Heart right ventricle (tissue), 16 donors: ENCODE results near the gene CEP72. TPM values are rescaled to one million over a fixed set of nuclear protein-coding genes. Genes with fewer than 3 reads are reported as not detected.

Source experiments
- ATAC-seq, 8 donors: fragments of 200-7000 bp; cut with Tn5 transposase; one replicate each; pipeline ENCODE4 v1.9.1; 2020; ENCODE audit warnings: mild to moderate bottlenecking in 8 of 8, moderate library complexity in 8 of 8, moderate number of reproducible peaks in 1 of 8
- DNase-seq, 2 donors: peaks; one replicate each; pipeline ENCODE4 v3.0.0-alpha.2; 2020
- H3K27ac ChIP-seq, 10 donors: fragments of 200-600 bp; sonication (generic) in 2 of 10; one replicate each; pipeline versions ENCODE4 v1.5.0 to v1.8.0; 2020 to 2022; ENCODE audit warnings: mild to moderate bottlenecking in 3 of 10
- H3K27me3 ChIP-seq, 7 donors: fragments of 200-600 bp; one replicate each; pipeline ENCODE4 v1.8.0; 2021 to 2022; ENCODE audit warnings: mild to moderate bottlenecking in 2 of 7
- H3K36me3 ChIP-seq, 9 donors: fragments of 200-600 bp; sonication (generic) in 1 of 9; one replicate each; pipeline versions ENCODE4 v1.5.0 to v1.8.0; 2020 to 2022; ENCODE audit warnings: mild to moderate bottlenecking in 2 of 9
- H3K4me1 ChIP-seq, 9 donors: fragments of 200-600 bp; sonication (generic) in 1 of 9; one replicate each; pipeline versions ENCODE4 v1.5.0 to v1.8.0; 2020 to 2022; ENCODE audit warnings: mild to moderate bottlenecking in 4 of 9
- H3K4me3 ChIP-seq, 10 donors: fragments of 200-600 bp; sonication (generic) in 2 of 10; one replicate each; pipeline versions ENCODE4 v1.5.0 to v1.8.0; 2020 to 2022; ENCODE audit warnings: mild to moderate bottlenecking in 7 of 10, moderate library complexity in 2 of 10
- H3K9me3 ChIP-seq, 11 donors: fragments of 200-600 bp in 10 of 11; sonication (generic) in 2 of 11; one replicate each; pipeline versions ENCODE4 v1.5.0 to v1.8.0; 2013 to 2022; ENCODE audit warnings: mild to moderate bottlenecking in 2 of 11, control low read depth in 1 of 11, moderate library complexity in 1 of 11
- WGBS, 2 donors: extraction: QIAGEN DNeasy Blood & Tissue Kit; methylation state at CpG; one replicate each; pipeline ENCODE4 v1.1.7; 2013; ENCODE audit warnings: inconsistent platforms in 1 of 2; 5-methylcytosine and 5-hydroxymethylcytosine counted together
- intact Hi-C, 10 donors: fragments of 100-400 bp; cut with DNase I; formaldehyde crosslinking; loops; one replicate each; pipeline versions ENCODE4 v1.11.1 to v1.14.2; 2022
- polyA plus RNA-seq, 2 donors: library from polyadenylated mRNA; stranded (reverse); fragments of 200-250 nt; gene quantifications; one replicate each; pipeline ENCODE4 v1.2.3, GENCODE V29; 2013
- total RNA-seq, 10 donors: library from RNA; stranded (reverse); fragmentation: NEBNext Ultra II Directional in 3 of 10; extraction: Animal tissue kit (Norgen Biotek cat#: 25700) in 3 of 10; gene quantifications; one replicate each; pipeline versions ENCODE4 v1.2.1 to v1.2.4, GENCODE V29; 2021 to 2023
- TF ChIP-seq, protein P1 (sequence below), 9 donors: fragments of 200-600 bp; sonication (generic) in 2 of 9; IDR thresholded peaks; one replicate each; pipeline versions ENCODE4 v1.5.0 to v1.8.0; 2021 to 2022; ENCODE audit warnings: antibody characterized with exemption in 9 of 9, mild to moderate bottlenecking in 5 of 9, moderate library complexity in 1 of 9
- donor health status: Arrhythmogenic right ventricular cardiomyopathy.
- donor health status: ischemic (EF 13 %, LVEDD 7.1; RV severe dilation, severe dysfunction).
- donor health status: healthy with polysubstance abuse.
- donor health status: DM: no; HTN: yes; CAD: no.
- donor health status: DM: no; HTN: no; CAD: no.
- donor health status: ischemic (EF 25% LVEDD 6.9; RV normal size, moderate dysfunction).
- donor health status: ischemic (EF 25% LVEDD 5.7; RV mildly dilated, moderate dysfunction).
- donor health status: healthy.
- donor health status: DM: yes; HTN: yes; CAD: no.
- donor health status: Ischemic cardiomyopathy.
- donor health status: ischemic (EF 35%, LVEDD 5.7; RV mildly dilated, moderate dysfunction).
- donor health status: nonischemic (EF 11% LVEDD 7.7; RV severe dilation, severe dysfunction).
- donor health status: DM: yes; HTN: yes; CAD: no.
- donor health status: PGD.
- donor health status: ischemic (EF 29% LVEDD 5.4; RV normal size, mild dysfunction).
- donor health status: nonischemic (EF 23%, LVEDD 6.1; RV moderate dilation, normal function).

CEP72 gene
- total and polyA plus RNA-seq, 12 donors, result 0.66 to 2.4 (median 1.4) TPM

DNA sequence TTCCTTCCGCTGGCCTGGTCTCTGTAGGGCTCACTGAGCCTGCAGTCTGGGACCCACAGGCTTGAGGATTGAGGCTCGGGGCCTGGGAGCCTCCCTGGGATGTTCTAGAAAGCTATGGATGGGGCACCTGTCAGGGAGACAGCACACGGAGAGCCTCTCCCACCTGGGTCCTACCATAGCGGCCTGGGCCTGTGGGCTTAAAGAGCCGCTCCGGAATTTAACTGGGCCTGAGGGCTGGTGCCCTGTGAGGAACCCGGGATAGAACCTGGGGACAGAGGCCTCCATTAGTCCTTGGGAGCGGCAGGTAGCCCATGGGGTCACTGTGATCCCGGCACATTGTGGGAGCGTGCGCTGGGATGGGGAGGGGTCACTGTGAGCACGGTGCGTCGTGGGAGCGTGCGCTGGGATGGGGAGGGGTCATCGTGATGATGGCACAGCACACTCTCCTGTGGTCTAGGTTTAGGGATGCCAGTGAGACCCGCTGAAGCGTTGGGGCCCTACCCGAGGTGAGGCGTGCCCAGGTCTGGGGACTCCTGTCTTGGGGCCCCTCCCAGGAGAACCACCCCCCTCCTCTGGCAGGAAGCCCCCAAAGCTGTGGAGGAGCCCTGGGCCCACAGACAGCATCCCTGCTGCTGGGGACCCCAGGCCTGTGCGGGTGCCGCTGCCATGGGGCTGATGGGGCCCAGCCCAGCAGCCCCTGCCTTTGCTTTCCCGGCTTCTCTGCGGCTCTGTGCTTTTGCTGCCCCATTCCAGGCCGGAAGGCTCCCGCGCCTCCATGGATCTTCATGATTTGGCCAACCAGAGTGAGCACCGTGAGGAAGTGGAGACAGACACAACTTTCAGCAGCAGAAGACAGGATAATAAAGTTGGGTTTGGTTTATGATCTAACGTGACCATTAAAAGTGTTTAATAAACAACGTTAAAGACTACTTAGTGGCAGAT, 3.4 kb upstream of the CEP72 start:
- Histone ChIP-seq H3K4me3 (no peak overlapping the region), H3K27me3 (peaks cover 0 to 30% (median 14%) of the 10 kb centered on the region in 7 donors), H3K9me3 (no peaks in the 10 kb centered on the region), H3K4me1 (peaks cover 0 to 16% (median 11%) of the 10 kb centered on the region in 9 donors), H3K27ac (no peak overlapping the region), H3K36me3 (no peaks in the 10 kb centered on the region)
- intact Hi-C loops, result no loop called here
- TF ChIP-seq, protein P1, sequence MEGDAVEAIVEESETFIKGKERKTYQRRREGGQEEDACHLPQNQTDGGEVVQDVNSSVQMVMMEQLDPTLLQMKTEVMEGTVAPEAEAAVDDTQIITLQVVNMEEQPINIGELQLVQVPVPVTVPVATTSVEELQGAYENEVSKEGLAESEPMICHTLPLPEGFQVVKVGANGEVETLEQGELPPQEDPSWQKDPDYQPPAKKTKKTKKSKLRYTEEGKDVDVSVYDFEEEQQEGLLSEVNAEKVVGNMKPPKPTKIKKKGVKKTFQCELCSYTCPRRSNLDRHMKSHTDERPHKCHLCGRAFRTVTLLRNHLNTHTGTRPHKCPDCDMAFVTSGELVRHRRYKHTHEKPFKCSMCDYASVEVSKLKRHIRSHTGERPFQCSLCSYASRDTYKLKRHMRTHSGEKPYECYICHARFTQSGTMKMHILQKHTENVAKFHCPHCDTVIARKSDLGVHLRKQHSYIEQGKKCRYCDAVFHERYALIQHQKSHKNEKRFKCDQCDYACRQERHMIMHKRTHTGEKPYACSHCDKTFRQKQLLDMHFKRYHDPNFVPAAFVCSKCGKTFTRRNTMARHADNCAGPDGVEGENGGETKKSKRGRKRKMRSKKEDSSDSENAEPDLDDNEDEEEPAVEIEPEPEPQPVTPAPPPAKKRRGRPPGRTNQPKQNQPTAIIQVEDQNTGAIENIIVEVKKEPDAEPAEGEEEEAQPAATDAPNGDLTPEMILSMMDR (IDR thresholded peaks at IDR 0.05), result no peak
- 77 to 84% methylated on average over 28 to 31 of the region's 31 CpGs for WGBS, 2 donors
- no peak for ATAC-seq
- no peak for DNase-seq

DNA sequence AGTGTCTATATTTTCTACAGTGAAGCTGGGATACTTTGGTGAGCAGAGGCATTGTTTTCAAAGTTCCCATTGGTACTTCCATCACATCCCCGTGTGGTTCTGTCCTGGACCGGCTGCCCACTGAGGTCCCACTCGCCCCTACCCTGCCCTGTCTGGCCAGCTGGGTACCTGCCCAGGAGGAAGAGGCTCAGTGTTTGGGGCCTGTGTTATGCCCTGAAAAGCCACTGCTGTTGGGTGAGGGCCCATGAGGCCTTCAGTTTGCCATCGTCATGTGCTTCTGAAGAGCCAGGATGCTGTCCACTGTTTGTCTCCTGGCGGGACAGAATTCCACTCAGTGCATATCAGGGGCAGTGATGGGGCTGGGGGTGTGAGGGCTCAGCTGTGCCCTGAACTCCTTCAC, 2.6 kb upstream of the CEP72 start:
- TF ChIP-seq, protein P1 (IDR thresholded peaks at IDR 0.05), result no peak
- H3K4me3 ChIP-seq, result no peak overlapping the region
- H3K27me3 ChIP-seq, result peaks cover 0 to 25% (median 11%) of the 10 kb centered on the region in 7 donors
- ATAC-seq, result no peak
- no peaks in the 10 kb centered on the region for H3K36me3 ChIP-seq
- intact Hi-C loops, result no loop called here
- peaks cover 0 to 22% (median 11%) of the 10 kb centered on the region in 9 donors for H3K4me1 ChIP-seq
- no peak overlapping the region for H3K27ac ChIP-seq
- 84 to 86% methylated on average over 5 of the region's 5 CpGs for WGBS, 2 donors
- H3K9me3 ChIP-seq, result no peaks in the 10 kb centered on the region
- no peak for DNase-seq

DNA sequence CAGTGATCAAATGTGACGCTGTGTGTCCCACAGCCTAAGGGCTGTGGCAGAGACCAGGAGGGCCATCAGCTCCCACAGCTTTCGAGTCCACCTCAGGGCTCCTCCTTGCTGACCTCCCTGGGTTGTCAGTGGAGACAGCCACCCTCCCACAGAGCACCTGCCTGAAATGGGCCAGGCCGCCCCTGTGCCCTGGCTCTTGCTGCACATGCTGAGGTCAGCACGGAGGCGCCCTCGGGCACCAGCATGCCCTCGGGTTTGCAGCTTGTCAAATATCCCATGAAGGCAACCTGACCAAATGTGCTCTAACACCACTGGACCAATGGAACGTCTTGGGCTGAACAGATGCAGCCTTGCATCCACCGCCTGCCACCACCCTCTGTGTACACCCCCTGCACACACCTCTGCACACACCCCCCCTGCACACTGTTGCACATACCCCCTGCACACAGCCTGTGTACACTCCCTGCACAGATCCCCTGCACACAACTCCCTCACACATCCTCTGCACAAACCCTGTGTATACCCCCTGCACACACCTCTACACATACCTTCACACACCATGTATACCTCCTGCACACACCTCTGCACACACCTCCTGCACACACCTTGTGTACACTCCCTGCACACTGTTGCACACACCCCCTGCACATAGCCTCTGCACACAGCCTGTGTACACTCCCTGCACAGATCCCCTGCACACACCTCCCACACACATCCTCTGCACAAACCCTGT, 2.0 kb upstream of the CEP72 start:
- 90 to 92% methylated on average over 9 of the region's 9 CpGs for WGBS, 2 donors
- peak in 1 of 8 donors; percentile 3 for ATAC-seq
- Histone ChIP-seq H3K27ac (no peak overlapping the region), H3K4me3 (no peak overlapping the region), H3K36me3 (no peaks in the 10 kb centered on the region), H3K4me1 (peaks cover 0 to 25% (median 11%) of the 10 kb centered on the region in 9 donors), H3K27me3 (peaks cover 0 to 25% (median 11%) of the 10 kb centered on the region in 7 donors), H3K9me3 (peaks cover 0 to 2% (median 0%) of the 10 kb centered on the region in 11 donors)
- TF ChIP-seq, protein P1 (IDR thresholded peaks at IDR 0.05), result no peak
- intact Hi-C loops, result loop anchor here in 2 of 10 donors (5.0 to 10.0 kb wide), 2 partner anchors 138 to 165 kb away; partner anchors contain the start of gene EXOC3 (in 1 of the 2)
- DNase-seq, result no peak
